B cell (primary cell): ENCODE results near the gene H3-3A.

Experiments used
- CTCF ChIP-seq: fragments of 200-600 bp; IDR thresholded peaks from one replicate; pipeline ENCODE4 v1.8.0; 2022; ENCODE audit warnings: antibody characterized with exemption, mild to moderate bottlenecking
- EZH2 ChIP-seq: IDR thresholded peaks from 2 replicates; pipeline ENCODE4 v1.6.1; 2012; ENCODE audit warnings: borderline replicate concordance, low read depth, mild to moderate bottlenecking, moderate library complexity, low read length; ENCODE audit not compliant: insufficient read depth, poor library complexity, severe bottlenecking

GRCh38 chr1:226033991-226034390 is 28.5 kb upstream of the H3-3A start:
- TF ChIP-seq CTCF (no peak), EZH2 (no peak)
